CMK (cell line): ENCODE measurements around the gene ITCH.
"Not testable (repeated sequence)": the region's sequence is repeated elsewhere in the genome, so short reads cannot be mapped to it uniquely, and the experiment has no call there.

Experiments
- DNase-seq: peaks from one replicate; pipeline ENCODE4 v3.0.0-alpha.2; 2010; ENCODE audit warnings: low read depth

ITCH gene

DNA sequence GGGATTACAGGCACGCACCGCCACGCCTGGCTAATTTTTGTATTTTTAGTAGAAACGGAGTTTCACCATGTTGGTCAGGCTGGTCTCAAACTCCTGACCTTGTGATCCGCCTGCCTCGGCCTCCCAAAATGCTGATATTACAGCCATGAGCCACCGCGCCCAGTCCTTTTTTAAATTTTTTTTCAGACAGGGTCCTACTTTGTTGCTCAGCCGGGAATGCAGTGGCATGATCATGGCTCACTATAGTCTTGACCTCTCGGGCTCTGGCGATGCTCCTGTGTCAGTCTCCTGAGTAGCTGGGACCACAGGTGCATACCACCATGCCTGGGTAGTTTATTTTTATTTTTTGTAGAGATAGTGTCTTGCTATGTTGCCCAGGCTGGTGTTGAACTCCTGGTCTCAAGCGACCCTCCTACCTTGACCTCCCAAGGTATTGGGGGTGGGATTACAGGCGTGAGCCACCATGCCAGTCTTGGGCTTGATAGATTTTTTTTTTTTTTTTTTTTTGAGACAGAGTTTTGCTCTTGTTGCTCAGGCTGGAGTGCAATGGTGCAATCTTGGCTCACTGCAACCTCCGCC, 19.9 kb downstream of the ITCH start:
- not testable (repeated sequence) for DNase-seq

- no peak for DNase-seq
These were observed 22.4 kb downstream of the ITCH start for GRCh38 chr20:34385464-34385863.

DNA sequence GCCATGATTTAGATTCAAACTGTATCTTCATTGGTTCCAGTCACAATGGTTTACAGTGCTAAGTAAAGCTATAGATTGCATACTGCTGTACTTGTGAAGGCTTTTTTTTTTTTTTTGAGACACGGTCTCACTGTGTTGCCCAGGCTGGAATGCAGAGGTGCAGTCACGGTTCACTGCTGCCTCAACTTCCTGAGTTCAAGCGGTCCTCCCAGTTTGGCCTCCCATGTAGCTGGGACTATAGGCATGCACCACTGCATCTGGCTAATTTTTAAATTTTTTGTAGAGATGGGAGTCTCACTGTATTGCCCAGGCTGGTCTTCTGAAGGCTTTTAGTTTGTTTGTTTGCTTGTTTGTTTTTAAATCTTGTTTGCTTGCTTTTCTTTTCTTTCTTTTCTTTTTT, 24.9 kb downstream of the ITCH start:
- no peak for DNase-seq

DNA sequence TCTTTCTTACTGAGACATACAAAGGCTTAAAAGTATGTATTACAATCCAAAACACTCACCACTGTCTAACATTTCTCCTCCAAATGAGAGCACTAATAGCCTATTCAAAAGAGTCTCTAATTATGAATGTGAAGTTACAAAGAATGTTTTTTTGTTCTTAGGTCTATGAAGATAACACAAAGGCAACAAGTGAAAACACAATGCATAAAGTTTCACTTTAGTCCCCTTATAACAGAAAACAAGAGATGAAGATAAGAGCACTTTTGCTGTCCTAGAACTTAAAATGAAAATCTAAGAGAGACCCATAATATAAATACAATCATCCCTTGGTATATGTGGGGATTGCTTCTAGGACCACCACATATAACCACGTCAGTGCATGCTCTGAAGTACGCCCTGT, 25.6 kb downstream of the ITCH start:
- no peak for DNase-seq

GRCh38 chr20:34389206-34389953, 26.3 kb downstream of the ITCH start:
- DNase-seq = no peak

DNA sequence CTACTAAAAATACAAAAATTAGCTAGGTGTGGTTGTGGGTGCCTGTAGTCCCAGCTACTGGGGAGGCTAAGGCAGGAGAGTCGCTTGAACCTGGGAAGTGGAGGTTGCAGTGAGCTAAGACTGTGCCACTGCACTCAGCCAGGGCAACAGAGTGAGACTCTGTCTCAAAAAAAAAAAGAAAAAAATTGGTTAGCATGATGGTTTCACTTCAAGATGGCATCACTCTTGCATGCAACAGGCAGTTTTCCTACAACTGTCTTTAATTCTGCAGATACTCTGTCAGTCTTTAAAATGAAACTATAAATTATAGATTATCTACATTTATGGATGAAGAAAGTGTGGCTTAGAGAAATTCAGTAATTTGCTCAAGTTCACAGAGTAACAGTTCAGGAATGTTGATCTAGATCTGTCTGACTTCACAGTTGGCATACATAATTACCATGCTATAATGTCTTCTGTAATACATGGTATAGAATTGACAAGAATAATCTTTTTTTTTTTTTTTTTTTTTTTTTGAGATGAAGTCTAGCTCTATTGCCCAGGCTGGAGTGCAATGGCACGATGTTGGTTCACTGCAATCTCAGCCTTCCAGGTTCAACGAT, 27.0 kb downstream of the ITCH start:
- DNase-seq = no peak

DNA sequence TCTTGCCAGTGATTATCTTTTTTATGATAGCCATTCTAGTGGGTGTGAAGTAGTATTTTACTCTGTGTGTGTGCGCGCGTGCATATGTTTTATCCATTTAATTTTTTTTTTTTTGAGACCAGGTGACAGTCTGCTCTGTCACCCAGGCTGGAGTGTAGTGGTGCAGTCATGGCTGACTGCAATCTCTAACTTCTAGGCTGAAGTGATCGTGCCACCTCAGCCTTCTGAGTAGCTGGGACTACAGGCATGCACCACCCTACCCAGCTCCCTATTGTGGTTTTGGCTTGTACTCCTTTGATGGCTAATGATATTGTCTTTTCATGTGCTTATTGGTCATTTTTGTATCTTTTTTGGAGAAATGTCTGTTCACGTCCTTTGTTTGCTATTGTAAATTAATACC, 33.3 kb downstream of the ITCH start:
- no peak for DNase-seq

- DNase-seq = no peak
These were observed 34.0 kb downstream of the ITCH start for GRCh38 chr20:34397096-34397495.

DNA sequence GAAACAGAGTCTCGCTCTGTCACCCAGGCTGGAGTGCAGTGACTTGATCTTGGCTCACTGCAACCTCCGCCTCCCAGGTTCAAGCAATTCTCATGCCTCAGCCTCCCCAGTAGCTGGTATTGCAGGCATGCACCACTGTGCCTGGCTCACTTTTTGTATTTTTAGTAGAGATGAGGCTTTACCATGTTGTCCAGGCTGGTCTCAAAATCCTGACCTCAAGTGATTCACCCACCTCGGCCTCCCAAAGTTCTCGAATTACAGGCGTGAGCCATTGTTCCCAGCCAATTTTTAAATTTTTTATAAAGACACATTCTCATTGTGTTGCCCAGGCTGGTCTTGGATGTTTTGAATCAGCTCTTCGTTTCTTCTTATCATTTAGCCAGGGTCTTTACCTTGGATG, 37.7 kb downstream of the ITCH start:
- not testable (repeated sequence) for DNase-seq

- DNase-seq = no peak
These were observed 38.8 kb downstream of the ITCH start for GRCh38 chr20:34401741-34402455.

DNA sequence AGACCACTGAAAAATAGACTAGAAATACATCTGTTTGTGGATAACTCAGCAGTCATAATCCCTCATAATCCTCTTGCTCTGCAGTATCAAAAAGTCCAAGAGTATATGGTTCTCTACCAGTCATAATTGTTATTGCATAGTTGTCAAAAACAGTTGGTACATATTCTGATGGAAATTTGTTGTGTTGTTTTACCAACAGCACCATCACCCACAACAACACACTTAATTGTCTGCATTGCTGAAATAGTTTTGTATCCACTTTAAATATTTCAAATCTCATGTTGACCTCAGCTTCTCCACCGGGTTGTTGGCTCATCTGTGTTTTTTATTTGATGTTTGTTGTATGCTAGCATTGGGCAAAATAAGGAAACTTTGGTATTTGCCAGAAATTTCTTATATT, 39.4 kb downstream of the ITCH start:
- DNase-seq = no peak

- DNase-seq = no peak
These were observed 40.2 kb downstream of the ITCH start for GRCh38 chr20:34403063-34403827.

DNA sequence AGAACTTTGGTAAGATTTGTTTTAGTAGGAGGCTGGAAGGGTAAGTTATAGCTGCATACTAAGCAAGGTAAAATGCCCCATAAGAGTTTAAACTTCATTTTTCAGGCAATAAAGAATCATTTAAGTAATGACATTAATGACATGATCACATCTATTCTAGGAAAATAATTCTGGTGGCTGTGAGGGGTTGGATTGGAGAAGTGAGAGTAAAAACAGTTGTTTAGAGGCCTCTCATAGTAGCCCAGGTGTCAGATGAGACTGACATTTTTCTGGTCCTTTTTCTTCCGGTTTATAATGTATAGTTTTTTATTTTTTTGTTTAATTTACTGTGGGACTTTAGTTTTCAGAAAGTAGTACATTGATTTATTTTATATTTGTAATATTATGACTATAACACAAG, 40.8 kb downstream of the ITCH start:
- DNase-seq = no peak

DNA sequence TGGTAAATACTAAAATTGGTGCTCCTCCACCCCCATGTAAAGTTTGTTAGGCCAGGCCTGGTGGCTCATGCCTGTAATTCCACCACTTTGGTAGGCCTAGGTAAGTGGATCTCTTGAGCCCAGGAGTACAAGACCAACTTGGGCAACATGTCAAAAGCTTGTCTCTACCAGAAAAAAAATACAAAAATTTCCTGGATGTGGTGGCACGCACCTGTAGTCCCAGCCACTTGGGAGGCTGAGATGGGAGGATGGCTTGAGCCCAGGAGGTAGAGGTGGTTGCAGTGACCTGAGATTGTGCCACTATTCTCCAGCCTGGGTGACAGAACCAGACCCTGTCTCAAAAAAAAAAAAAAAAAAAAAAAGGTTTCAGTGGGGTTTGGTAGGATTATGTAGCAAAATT, 41.7 kb downstream of the ITCH start:
- DNase-seq = no peak

DNA sequence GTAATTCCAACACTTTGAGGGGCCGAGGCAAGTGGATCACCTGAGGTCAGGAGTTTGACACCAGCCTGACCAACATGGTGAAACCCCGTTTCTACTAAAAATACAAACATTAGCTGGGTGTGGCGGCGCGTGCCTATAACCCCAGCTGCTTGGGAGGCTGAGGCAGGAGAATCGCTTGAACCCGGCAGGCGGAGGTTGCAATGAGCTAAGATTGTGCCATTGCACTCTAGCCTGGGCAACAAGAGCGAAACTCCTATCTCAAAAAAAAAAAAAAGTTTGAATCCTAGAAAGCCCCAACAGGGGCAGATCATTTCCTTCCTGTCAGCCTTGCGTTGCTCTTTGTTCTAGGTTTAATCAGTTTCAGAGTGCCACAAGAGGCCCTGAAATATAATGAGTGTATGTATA, 42.2 kb downstream of the ITCH start:
- not testable (repeated sequence) for DNase-seq

GRCh38 chr20:34405942-34406341, 42.9 kb downstream of the ITCH start:
- DNase-seq = not testable (repeated sequence)

- DNase-seq = no peak
These were observed 44.9 kb downstream of the ITCH start for GRCh38 chr20:34407962-34408474.

- no peak for DNase-seq
These were observed 47.3 kb downstream of the ITCH start for GRCh38 chr20:34410336-34410735.

GRCh38 chr20:34412453-34412852, 49.4 kb downstream of the ITCH start:
- DNase-seq = no peak

DNA sequence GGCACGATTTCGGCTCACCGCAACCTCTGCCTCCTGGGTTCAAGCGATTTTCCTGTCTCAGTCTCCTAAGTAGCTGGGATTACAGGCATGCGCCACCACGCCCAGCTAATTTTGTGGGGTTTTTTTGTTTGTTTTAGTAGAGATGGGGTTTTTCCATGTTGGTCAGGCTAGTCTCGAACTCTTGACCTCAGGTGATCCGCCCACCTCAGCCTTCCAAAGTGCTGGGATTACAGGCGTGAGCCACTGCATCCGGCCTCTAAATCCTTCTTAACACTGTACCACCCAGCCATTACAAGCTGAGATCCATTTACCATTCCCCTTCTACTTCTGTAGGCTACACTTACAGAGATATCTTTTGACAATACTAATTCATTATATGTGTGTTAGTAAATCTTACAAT, 51.5 kb downstream of the ITCH start:
- DNase-seq = not testable (repeated sequence)

GRCh38 chr20:34415079-34415478, 52.0 kb downstream of the ITCH start:
- DNase-seq = no peak

- no peak for DNase-seq
These were observed 57.1 kb downstream of the ITCH start for GRCh38 chr20:34420146-34420545.
